Kidney capillary endothelial cell (primary cell): ENCODE measurements around the gene PELI2.
A peak's percentile ranks its signal among the peaks of the same experiment; 100 is the strongest.

Experiments used
- DNase-seq: peaks from one replicate; pipeline ENCODE4 v3.0.0-alpha.2; 2018; ENCODE audit warnings: low spot score

PELI2 gene

GRCh38 chr14:56173365-56173922, 55.2 kb downstream of the PELI2 start:
- DNase-seq, result no peak

DNA sequence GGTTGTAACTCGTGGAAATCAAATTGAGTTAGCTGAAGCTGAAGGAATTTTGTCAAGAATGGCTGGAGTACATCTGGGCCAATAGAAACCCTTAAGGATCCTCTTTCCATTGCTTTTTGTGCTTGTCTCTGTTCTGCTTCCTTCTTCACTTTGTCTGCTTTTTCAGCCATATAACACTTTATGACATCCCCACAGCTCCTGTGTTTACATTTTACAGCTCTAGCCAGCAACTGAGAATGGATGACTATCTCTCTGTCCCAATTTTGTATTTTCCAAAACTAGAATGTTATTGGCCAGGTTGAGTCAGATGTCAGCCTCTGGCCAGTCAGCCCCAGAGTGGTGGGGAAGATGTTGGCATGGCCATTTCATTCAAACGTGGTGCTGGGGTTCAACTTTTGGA, 57.6 kb downstream of the PELI2 start:
- no peak for DNase-seq

- DNase-seq, result no peak
Measured at GRCh38 chr14:56176530-56176929, 58.3 kb downstream of the PELI2 start.

- DNase-seq, result no peak
Measured at GRCh38 chr14:56177036-56177435, 58.8 kb downstream of the PELI2 start.

DNA sequence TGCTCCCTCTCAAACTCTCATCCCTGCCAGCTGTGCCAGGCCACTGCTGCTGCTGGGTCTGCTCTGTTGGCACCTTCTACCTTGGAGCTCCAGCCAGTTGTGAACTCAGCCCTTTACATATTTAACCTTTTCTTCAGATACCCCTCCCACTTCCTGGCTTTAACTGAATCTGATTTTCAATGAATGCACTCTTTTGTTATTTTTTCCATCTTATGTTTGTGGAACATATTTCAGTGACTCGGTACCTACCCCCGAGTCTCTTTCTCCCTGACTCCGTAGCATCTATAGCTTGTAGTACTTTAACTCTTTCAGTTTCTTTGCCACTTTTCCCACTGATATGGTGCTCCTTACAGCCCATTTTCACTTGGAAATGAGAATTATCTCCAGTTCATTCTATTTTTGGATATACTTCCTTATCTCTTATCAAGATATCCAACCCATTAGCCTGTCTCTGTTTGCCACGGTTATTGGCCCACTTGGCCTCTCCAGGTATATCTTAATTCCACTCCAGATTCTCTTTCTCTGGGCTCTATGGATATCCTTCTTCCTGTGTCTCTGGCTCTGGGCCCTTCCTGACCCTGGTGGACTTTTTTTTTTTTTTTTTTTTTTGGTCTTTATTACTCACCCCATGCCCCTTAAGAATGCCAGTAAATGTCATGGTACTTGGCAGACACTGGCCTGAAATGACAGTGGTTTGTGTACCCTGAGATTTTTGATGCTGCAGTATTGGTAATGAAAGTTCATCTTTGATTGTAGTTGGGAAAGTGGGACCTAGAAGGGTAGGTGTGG, 62.7 kb downstream of the PELI2 start:
- DNase-seq, result no peak

- DNase-seq, result no peak
Measured at GRCh38 chr14:56181681-56182085, 63.5 kb downstream of the PELI2 start.

DNA sequence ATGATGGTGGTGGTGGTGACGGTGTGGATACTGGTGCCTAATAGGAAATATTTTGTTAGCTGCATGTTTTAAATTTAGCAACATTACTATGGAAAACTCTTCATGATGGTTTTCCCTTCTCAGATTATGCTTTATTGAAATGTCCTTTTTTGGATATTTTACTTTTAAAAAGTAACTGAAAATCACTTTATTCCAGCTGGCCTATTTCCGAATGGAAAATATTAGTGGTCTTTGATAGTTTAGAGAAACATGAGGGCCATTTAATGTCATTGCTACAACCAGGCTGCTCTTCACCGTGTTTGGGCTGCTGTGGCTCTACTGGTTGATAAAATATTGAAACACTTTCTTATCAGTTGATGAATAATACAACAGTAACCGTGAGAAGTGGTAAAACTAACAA, 64.2 kb downstream of the PELI2 start:
- no peak for DNase-seq

- no peak for DNase-seq
Measured at GRCh38 chr14:56183631-56184157, 65.5 kb downstream of the PELI2 start.

DNA sequence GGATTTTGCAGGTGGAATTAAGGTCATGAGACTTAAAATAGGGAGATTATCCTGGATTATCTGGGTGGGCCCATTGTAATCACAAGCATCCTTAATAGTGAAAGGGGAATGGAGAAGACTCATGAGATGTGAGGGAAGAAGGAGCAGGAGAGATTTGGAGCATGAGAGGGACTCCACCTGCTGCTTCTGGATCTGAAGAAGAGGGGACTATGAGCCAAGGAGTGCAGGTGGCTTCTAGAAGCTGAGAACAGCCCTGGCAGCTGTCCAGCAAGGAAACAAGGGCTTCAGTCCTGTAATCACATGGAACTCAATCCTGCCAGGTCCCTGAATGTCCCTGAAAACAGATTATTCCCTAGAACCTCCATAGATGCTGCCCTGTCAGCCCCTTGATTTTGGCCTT, 67.8 kb downstream of the PELI2 start:
- no peak for DNase-seq

DNA sequence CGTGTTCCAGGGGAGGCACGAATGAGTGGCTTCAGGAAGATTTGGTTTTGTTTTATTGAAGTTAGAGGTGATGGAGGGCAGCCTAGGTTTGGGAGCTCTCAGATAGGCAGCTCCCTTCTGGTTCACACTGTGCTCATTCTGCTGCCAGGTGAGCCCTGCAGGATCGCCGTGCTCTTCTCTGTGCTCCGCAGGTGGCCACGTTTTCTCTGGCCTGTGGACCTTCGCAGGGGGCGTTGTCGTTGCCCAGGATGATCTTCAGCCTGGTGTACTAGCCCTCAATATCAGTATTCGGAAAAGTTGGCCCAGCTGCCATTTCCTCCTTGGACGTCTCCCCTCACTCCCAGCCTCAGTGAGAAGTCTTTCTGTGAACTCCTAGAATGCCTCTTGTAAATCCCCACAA, 69.5 kb downstream of the PELI2 start:
- DNase-seq, result no peak

DNA sequence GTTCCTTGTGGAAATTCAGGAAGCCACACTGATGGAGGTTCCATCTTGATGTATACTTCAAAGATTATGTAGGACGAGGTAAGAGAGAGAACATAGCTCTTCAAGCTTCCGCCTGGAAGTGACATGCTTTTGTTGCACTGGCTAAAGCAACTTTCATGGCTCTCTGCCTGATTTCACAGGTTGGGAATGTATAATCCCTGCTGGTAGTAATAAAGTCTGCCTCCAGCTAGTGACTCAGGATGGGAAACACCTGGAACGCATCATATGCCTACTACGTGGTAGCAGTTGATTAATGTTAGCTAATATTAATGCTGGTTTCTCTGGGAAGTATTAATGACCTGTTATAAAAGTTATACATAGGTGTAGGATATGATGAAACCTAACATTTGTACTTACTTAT, 71.1 kb downstream of the PELI2 start:
- DNase-seq, result peak; percentile 58

GRCh38 chr14:56193347-56193746, 75.1 kb downstream of the PELI2 start:
- no peak for DNase-seq

- no peak for DNase-seq
Measured at GRCh38 chr14:56194042-56194441, 75.8 kb downstream of the PELI2 start.

GRCh38 chr14:56195223-56195622, 77.0 kb downstream of the PELI2 start:
- no peak for DNase-seq

- DNase-seq, result no peak
Measured at GRCh38 chr14:56195704-56196103, 77.5 kb downstream of the PELI2 start.

- no peak for DNase-seq
Measured at GRCh38 chr14:56196274-56196673, 78.1 kb downstream of the PELI2 start.

DNA sequence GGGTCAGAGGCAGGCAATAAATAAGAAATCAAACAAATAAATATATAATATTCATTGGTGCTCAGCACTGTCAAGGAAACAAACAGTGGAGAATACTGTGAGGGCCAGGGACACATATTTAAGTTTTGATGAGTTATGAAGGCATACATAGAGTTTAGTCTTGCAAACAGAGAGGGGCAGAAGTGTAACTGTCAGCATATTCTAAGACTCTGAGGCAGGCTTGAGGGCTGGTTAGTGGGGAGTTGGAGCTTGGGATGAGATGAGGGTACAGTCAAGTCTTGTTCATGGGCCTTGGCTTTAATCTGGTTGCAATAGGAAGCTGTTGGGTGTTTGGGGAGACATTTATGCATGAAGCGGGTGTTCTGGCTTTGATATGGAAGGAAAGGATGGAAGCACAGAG, 78.9 kb downstream of the PELI2 start:
- no peak for DNase-seq

DNA sequence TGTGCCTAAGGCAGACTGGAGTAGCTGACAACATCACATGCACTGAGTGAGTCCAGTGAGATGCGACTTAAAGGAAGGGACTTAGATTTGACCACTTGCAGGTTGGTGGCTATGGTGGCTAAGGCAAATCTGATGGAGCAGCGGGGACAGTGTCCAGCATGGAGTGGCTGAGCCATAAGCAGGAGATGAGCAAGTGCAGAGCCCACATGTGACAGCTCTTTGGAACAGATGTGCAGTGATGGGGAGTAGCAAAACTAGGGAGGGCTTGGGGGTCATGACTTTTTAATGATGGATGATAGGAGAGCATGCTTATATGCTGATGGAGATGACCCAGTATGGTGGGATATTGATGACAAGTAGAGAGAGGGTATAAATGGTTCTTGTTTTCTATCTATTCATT, 80.2 kb downstream of the PELI2 start:
- no peak for DNase-seq

GRCh38 chr14:56199095-56199981, 81.1 kb downstream of the PELI2 start:
- no peak for DNase-seq

DNA sequence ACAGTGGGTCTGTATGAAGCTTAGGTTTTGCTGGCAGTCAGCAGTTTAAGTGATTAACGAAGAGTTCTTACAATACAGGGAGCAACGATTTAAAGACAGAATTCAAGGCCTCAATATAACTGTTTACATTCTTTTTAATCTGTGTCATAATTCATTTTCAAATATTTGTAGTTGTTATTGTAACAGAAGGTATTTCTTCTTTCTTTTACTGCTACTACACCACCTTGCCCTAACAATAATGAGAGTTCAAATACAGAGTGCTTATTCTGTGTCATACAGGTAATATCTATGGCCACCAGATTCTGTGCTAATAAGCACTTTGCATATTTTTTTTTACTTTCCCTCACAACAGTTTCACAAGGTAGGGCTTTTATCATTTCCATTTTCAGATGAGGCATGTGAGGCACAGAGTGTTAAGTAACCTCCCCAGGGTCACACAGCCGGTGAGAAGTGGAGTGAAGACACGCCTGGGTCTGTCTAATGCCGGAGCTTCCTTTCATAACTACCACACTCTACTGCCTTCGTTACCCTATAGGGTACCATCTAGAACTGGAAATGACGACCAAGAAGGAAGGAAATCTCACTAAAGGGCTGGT, 81.9 kb downstream of the PELI2 start:
- no peak for DNase-seq

GRCh38 chr14:56202256-56202655, 84.0 kb downstream of the PELI2 start:
- no peak for DNase-seq

GRCh38 chr14:56205881-56206280, 87.7 kb downstream of the PELI2 start:
- DNase-seq, result no peak
